ENCODE measurements around the gene BAHCC1. TPM values are rescaled to one million over a fixed set of nuclear protein-coding genes. Genes with fewer than 3 reads are reported as not detected.

Gene BAHCC1
- total RNA-seq, 1 donor from 2014 or later: 3.4 TPM

- peak overlapping the region; percentile 77 for H3K9ac ChIP-seq
- H3K79me2 ChIP-seq (ENCODE audit: low read depth): peaks cover 86% of the 10 kb centered on the region
- no peaks in the 10 kb centered on the region for H3K36me3 ChIP-seq
- H3K9me3 Mint-ChIP-seq: peaks cover under 1% of the 10 kb centered on the region
- peak; percentile 100 for DNase-seq (ENCODE audit: low spot score)
- peak overlapping the region; percentile 97 for H3K4me3 Mint-ChIP-seq
- H3K4me1 Mint-ChIP-seq: peaks cover 42% of the 10 kb centered on the region
- peaks cover 45% of the 10 kb centered on the region for H3K4me1 ChIP-seq
- peak overlapping the region; percentile 86 for H3K4me3 ChIP-seq
- no peaks in the 10 kb centered on the region for H3K9me3 ChIP-seq (ENCODE audit: low read depth)
- peaks cover 7% of the 10 kb centered on the region for H3K27me3 Mint-ChIP-seq (ENCODE audit: insufficient read depth, low read depth)
- TF ChIP-seq, protein P1, sequence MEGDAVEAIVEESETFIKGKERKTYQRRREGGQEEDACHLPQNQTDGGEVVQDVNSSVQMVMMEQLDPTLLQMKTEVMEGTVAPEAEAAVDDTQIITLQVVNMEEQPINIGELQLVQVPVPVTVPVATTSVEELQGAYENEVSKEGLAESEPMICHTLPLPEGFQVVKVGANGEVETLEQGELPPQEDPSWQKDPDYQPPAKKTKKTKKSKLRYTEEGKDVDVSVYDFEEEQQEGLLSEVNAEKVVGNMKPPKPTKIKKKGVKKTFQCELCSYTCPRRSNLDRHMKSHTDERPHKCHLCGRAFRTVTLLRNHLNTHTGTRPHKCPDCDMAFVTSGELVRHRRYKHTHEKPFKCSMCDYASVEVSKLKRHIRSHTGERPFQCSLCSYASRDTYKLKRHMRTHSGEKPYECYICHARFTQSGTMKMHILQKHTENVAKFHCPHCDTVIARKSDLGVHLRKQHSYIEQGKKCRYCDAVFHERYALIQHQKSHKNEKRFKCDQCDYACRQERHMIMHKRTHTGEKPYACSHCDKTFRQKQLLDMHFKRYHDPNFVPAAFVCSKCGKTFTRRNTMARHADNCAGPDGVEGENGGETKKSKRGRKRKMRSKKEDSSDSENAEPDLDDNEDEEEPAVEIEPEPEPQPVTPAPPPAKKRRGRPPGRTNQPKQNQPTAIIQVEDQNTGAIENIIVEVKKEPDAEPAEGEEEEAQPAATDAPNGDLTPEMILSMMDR (IDR thresholded peaks at IDR 0.05): peak; percentile 40
- no peak for TF ChIP-seq EZH2phosphoT487 (IDR thresholded peaks at IDR 0.05)
- TF ChIP-seq EZH2 (IDR thresholded peaks at IDR 0.05): no peak
- H3K36me3 Mint-ChIP-seq: peaks cover 3% of the 10 kb centered on the region
- H3K4me2 ChIP-seq: peak overlapping the region; percentile 97
- H4K20me1 ChIP-seq (ENCODE audit: low read depth): peaks cover 77% of the 10 kb centered on the region
- H2AFZ ChIP-seq (replicated peaks): no peak overlapping the region
- peak overlapping the region; percentile 98 for H3K27ac Mint-ChIP-seq
- H3F3A ChIP-seq (ENCODE audit: low read depth): peaks cover 62% of the 10 kb centered on the region
- H3K27ac ChIP-seq: peak overlapping the region; percentile 99
- peaks cover 35% of the 10 kb centered on the region for H3K27me3 ChIP-seq
Measured at GRCh38 chr17:81393684-81394376, 1.4 kb upstream of the BAHCC1 start.

DNA sequence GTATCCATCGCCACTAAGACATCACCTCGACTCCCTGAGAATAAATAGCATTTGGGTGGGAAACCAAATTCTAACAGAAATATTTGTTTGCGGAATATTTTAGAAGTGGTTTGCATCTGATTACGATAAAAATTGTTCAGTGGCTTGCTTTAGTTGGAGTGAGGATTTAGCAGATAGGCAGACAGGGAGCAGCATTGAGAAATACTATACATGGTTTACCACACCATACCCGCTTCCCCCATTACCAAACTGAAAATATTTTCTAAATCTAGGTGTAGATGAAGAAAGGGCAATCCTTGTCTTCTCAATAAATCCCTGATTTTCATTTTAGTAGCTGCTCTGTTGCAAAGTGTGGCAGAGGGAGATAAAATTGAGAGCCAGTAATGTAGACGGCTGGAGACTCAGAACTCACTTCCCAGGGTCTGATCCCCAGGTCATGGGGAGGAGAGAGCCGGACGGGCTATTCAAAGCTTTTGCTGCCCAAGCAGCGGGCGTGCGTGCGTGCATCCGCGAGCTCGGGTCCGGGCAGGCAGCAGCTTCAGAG lies 808 bp upstream of the BAHCC1 start:
- H3K79me2 ChIP-seq (ENCODE audit: low read depth): peaks cover 86% of the 10 kb centered on the region
- H3K27me3 Mint-ChIP-seq (ENCODE audit: insufficient read depth, low read depth): peaks cover 9% of the 10 kb centered on the region
- peaks cover 39% of the 10 kb centered on the region for H3K27me3 ChIP-seq
- H3K27ac ChIP-seq: no peak overlapping the region
- H3F3A ChIP-seq (ENCODE audit: low read depth): peaks cover 55% of the 10 kb centered on the region
- peaks cover 5% of the 10 kb centered on the region for H3K36me3 Mint-ChIP-seq
- no peaks in the 10 kb centered on the region for H3K9me3 ChIP-seq (ENCODE audit: low read depth)
- H3K36me3 ChIP-seq: no peaks in the 10 kb centered on the region
- peaks cover 37% of the 10 kb centered on the region for H3K4me1 Mint-ChIP-seq
- peak; percentile 68 for DNase-seq (ENCODE audit: low spot score)
- H3K9me3 Mint-ChIP-seq: peaks cover 2% of the 10 kb centered on the region
- H4K20me1 ChIP-seq (ENCODE audit: low read depth): peaks cover 72% of the 10 kb centered on the region
- H3K27ac Mint-ChIP-seq: peak overlapping the region; percentile 98
- H3K4me2 ChIP-seq: peak overlapping the region; percentile 81
- peak overlapping the region; percentile 97 for H3K4me3 Mint-ChIP-seq
- H3K4me1 ChIP-seq: peaks cover 39% of the 10 kb centered on the region
- no peak overlapping the region for H3K9ac ChIP-seq
- no peak overlapping the region for H2AFZ ChIP-seq (replicated peaks)
- no peak for TF ChIP-seq EZH2phosphoT487 (IDR thresholded peaks at IDR 0.05)
- no peak for TF ChIP-seq EZH2 (IDR thresholded peaks at IDR 0.05)
- TF ChIP-seq, protein P1 (IDR thresholded peaks at IDR 0.05): no peak
- H3K4me3 ChIP-seq: peak overlapping the region; percentile 40

DNA sequence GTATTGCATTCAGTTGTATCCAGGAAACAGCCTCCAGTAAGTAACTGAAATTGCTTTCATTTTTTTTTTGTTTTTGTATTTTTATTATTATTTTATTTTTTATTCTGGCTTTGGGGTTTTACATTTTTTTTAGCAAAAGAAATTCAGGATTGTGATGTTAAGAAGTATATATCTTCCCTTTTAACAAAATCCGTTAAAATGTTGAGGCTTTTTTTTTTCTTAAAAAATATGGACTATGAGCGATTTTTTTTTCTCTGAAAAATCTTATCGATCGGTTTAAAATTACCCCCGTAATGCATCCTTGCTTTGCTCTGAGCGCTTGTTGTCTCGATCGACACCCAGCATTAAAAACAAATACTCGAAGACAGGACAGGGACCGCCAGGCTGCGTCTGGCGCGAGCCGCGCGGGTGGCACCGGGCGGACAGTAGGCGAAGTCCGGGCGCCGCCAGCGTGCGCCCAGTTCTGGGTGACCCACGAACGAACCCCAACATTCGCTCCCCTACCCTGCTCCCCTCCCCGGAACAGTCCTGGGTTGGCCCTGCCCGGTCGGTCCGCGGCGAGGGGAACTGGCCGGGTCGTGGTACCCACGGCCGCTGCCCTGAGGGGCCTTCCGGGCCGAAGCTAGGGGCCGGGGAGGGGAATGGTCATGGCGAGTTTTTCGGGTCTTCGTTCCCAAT lies 482 bp downstream of the BAHCC1 start:
- peak overlapping the region; percentile 92 for H3K9ac ChIP-seq

More for the DNA sequence above, 482 bp downstream of the BAHCC1 start:
- H3F3A ChIP-seq (ENCODE audit: low read depth): peaks cover 58% of the 10 kb centered on the region
- H3K4me1 ChIP-seq: peaks cover 28% of the 10 kb centered on the region
- H3K4me3 ChIP-seq: peak overlapping the region; percentile 96
- peak; percentile 58 for DNase-seq (ENCODE audit: low spot score)
- peaks cover 2% of the 10 kb centered on the region for H3K9me3 Mint-ChIP-seq
- peaks cover 7% of the 10 kb centered on the region for H3K36me3 Mint-ChIP-seq
- TF ChIP-seq EZH2phosphoT487 (IDR thresholded peaks at IDR 0.05): no peak
- TF ChIP-seq, protein P1 (IDR thresholded peaks at IDR 0.05): no peak
- TF ChIP-seq EZH2 (IDR thresholded peaks at IDR 0.05): no peak
- H3K27ac ChIP-seq: peak overlapping the region; percentile 100
- H4K20me1 ChIP-seq (ENCODE audit: low read depth): peaks cover 70% of the 10 kb centered on the region
- no peaks in the 10 kb centered on the region for H3K36me3 ChIP-seq
- peaks cover 12% of the 10 kb centered on the region for H3K27me3 Mint-ChIP-seq (ENCODE audit: insufficient read depth, low read depth)
- peaks cover 37% of the 10 kb centered on the region for H3K27me3 ChIP-seq
- peaks cover 27% of the 10 kb centered on the region for H3K4me1 Mint-ChIP-seq
- no peaks in the 10 kb centered on the region for H3K9me3 ChIP-seq (ENCODE audit: low read depth)
- peaks cover 77% of the 10 kb centered on the region for H3K79me2 ChIP-seq (ENCODE audit: low read depth)
- peak overlapping the region; percentile 98 for H3K4me2 ChIP-seq
- H3K27ac Mint-ChIP-seq: peak overlapping the region; percentile 99
- H2AFZ ChIP-seq (replicated peaks): no peak overlapping the region
- peak overlapping the region; percentile 97 for H3K4me3 Mint-ChIP-seq

All from neural progenitor cell (in vitro differentiated cells).